NCI-H2171 treated with DMSO at 0.1 percent for 48 hours (cell line): ENCODE measurements around the gene SQSTM1.
"Not testable (repeated sequence)": the region's sequence is repeated elsewhere in the genome, so short reads cannot be mapped to it uniquely, and the experiment has no call there.

Experiments
- DNase-seq: peaks from one replicate; lab custom pipeline; 2025; lab: John Stamatoyannopoulos, UW

The SQSTM1 gene

GRCh38 chr5:179820483-179821297 is at the start of gene SQSTM1:
SQSTM1 (plus strand) TSS chr5:179820905; CDS start chr5:179820937, 32 bp downstream.
- DNase-seq = peak; percentile 42

- no peak for DNase-seq
Observed at GRCh38 chr5:179771311-179771895, 49.3 kb upstream of the SQSTM1 start.

GRCh38 chr5:179772351-179772750 is 48.4 kb upstream of the SQSTM1 start:
- DNase-seq = no peak

- DNase-seq = no peak
Observed at GRCh38 chr5:179773686-179774040, 47.0 kb upstream of the SQSTM1 start.

GRCh38 chr5:179774442-179774841 is 46.3 kb upstream of the SQSTM1 start:
- no peak for DNase-seq

GRCh38 chr5:179776411-179776938 is 44.2 kb upstream of the SQSTM1 start:
- no peak for DNase-seq

GRCh38 chr5:179777456-179777855 is 43.2 kb upstream of the SQSTM1 start:
- DNase-seq = no peak

- DNase-seq = no peak
Observed at GRCh38 chr5:179777909-179778308, 42.8 kb upstream of the SQSTM1 start.

GRCh38 chr5:179778591-179778990 is 42.1 kb upstream of the SQSTM1 start:
- DNase-seq = no peak

GRCh38 chr5:179779826-179780225 is 40.9 kb upstream of the SQSTM1 start:
- DNase-seq = no peak

- DNase-seq = no peak
Observed at GRCh38 chr5:179780362-179780761, 40.3 kb upstream of the SQSTM1 start.

- DNase-seq = no peak
Observed at GRCh38 chr5:179781846-179782245, 38.9 kb upstream of the SQSTM1 start.

- no peak for DNase-seq
Observed at GRCh38 chr5:179783128-179783527, 37.6 kb upstream of the SQSTM1 start.

- DNase-seq = no peak
Observed at GRCh38 chr5:179786861-179787260, 33.8 kb upstream of the SQSTM1 start.

GRCh38 chr5:179788193-179788854 is 32.4 kb upstream of the SQSTM1 start:
- no peak for DNase-seq

GRCh38 chr5:179789278-179789677 is 31.4 kb upstream of the SQSTM1 start:
- not testable (repeated sequence) for DNase-seq

- no peak for DNase-seq
Observed at GRCh38 chr5:179791881-179792611, 28.7 kb upstream of the SQSTM1 start.

GRCh38 chr5:179792612-179793467 is 27.9 kb upstream of the SQSTM1 start:
- no peak for DNase-seq

- DNase-seq = no peak
Observed at GRCh38 chr5:179793468-179794139, 27.1 kb upstream of the SQSTM1 start, which contains the start of gene LTC4S. LTC4S (plus strand) TSS chr5:179793986; CDS start chr5:179794081, 95 bp downstream.

- no peak for DNase-seq
Observed at GRCh38 chr5:179794171-179794570, 26.5 kb upstream of the SQSTM1 start.

- no peak for DNase-seq
Observed at GRCh38 chr5:179794575-179794974, 26.1 kb upstream of the SQSTM1 start.
